ENCODE results near the gene GUCA1A. TPM values are rescaled to one million over a fixed set of nuclear protein-coding genes. Genes with fewer than 3 reads are reported as not detected.

Gene GUCA1A
- polyA plus RNA-seq, 1 experiment, result 0.20 TPM

- ChIA-PET CTCF (interaction anchor here (2.3 kb wide), 1 partner anchor 319 kb away, joined by 8 read pairs; no protein-coding TSS in a partner anchor), POLR2A (no interaction called here)
- Histone ChIP-seq H3K4me3 (ENCODE audit: low read depth, low read length) (no peak overlapping the region), H3K36me3 (ENCODE audit: control insufficient read depth, insufficient read depth, low read length) (peaks cover 1% of the 10 kb centered on the region), H3K27me3 (ENCODE audit: control insufficient read depth, insufficient read depth, low read length) (no peaks in the 10 kb centered on the region)
- DNase-seq (ENCODE audit: low read depth), result no peak
- TF ChIP-seq, protein P1, sequence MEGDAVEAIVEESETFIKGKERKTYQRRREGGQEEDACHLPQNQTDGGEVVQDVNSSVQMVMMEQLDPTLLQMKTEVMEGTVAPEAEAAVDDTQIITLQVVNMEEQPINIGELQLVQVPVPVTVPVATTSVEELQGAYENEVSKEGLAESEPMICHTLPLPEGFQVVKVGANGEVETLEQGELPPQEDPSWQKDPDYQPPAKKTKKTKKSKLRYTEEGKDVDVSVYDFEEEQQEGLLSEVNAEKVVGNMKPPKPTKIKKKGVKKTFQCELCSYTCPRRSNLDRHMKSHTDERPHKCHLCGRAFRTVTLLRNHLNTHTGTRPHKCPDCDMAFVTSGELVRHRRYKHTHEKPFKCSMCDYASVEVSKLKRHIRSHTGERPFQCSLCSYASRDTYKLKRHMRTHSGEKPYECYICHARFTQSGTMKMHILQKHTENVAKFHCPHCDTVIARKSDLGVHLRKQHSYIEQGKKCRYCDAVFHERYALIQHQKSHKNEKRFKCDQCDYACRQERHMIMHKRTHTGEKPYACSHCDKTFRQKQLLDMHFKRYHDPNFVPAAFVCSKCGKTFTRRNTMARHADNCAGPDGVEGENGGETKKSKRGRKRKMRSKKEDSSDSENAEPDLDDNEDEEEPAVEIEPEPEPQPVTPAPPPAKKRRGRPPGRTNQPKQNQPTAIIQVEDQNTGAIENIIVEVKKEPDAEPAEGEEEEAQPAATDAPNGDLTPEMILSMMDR (IDR thresholded peaks at IDR 0.05; ENCODE audit: insufficient read depth, low read depth, low read length), result no peak
These were observed 55.1 kb downstream of the GUCA1A start for GRCh38 chr6:42228305-42228704.

Other genes starting within 250 kb of the GUCA1A start
- gene CCND3, start 231.6 kb upstream of the GUCA1A start, polyA plus RNA-seq (2011; rRNA removed), result 20.0 and 38.5 TPM in 2 replicates
- 11.9 and 13.9 TPM in 2 replicates for gene TAF8, start 122.8 kb upstream of the GUCA1A start, polyA plus RNA-seq (2011; rRNA removed)
- 0.51 and 0.70 TPM in 2 replicates for gene C6orf132, start 30.7 kb upstream of the GUCA1A start, polyA plus RNA-seq (2011; rRNA removed)
- gene GUCA1B, start 21.6 kb downstream of the GUCA1A start, polyA plus RNA-seq (2011; rRNA removed), result 0.40 and 0.58 TPM in 2 replicates
- gene MRPS10, start 44.5 kb downstream of the GUCA1A start, polyA plus RNA-seq (2011; rRNA removed), result 26.4 and 43.3 TPM in 2 replicates